Stimulated activated CD8-positive, alpha-beta memory T cell treated with anti-CD3 and anti-CD28 coated beads, Interleukin-12 subunit alpha, Interleukin-12 subunit beta, amount 100 ng/mL, for 24 hours (primary cell): ENCODE results near the gene ATG4D.

Experiments used
- DNase-seq: peaks from one replicate; pipeline ENCODE4 v3.0.0-alpha.2; 2020; ENCODE audit errors: extremely low read depth

The ATG4D gene

DNA sequence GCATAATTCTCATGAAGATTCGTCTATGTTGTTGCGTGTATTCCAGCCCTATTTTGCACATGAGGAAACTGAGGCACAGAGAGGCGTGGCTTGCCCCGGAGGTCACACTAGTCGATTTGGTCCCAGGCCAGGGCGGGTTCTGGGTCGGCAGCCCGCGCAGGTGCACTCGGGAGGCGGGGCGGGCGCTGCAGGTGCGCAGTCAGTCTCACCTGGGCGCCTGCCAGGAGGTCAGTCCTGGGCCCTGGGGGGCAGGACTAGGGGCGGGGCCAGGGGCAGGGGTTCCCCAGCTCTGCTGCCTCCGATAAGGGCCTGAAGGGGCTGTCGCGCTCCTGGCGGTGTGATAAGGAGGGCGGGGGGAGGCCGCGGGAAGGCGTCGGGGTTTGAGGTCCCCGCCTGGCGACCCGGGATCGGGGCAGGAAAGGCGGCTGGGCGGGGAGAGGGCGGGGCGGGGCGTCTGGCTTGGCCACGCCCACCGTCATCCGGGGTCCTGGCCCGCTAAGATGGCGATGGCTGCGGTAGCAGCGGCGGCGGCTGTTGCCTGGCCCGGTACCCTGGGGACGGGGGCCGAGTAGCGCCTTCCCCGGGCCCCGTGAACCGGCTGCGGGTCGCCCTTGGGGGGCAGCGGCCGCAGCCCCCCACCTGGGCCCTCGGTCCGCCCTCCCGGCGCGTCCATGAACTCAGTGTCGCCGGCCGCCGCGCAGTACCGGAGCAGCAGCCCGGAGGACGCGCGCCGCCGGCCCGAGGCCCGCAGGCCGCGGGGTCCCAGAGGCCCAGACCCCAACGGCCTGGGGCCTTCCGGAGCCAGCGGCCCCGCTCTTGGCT is at the start of gene ATG4D:
TSS of gene ATG4D (plus strand) at position 485 of the 822 bp plus-strand sequence. CDS start at position 672, 187 bp downstream.
- DNase-seq: peak; percentile 47

DNA sequence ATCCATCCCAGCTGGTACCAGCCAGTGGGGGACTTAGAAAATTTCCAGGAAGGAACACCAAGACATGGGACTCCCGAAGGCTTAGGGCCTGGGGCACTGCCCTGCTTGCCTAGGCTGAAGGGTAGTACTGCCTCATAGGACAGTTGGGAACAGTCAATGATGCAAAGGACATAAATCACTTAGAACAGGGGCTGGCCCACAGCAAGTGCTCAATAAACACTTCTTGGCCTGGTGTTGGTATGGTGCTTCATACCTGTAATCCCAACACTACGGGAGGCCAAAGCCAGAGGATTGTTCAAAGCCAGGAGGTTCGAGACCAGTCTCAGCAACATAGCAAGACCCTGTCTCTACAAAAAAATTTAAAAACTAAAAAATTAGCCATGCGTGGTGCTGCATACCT is 46.3 kb upstream of the ATG4D start:
- DNase-seq: no peak

DNA sequence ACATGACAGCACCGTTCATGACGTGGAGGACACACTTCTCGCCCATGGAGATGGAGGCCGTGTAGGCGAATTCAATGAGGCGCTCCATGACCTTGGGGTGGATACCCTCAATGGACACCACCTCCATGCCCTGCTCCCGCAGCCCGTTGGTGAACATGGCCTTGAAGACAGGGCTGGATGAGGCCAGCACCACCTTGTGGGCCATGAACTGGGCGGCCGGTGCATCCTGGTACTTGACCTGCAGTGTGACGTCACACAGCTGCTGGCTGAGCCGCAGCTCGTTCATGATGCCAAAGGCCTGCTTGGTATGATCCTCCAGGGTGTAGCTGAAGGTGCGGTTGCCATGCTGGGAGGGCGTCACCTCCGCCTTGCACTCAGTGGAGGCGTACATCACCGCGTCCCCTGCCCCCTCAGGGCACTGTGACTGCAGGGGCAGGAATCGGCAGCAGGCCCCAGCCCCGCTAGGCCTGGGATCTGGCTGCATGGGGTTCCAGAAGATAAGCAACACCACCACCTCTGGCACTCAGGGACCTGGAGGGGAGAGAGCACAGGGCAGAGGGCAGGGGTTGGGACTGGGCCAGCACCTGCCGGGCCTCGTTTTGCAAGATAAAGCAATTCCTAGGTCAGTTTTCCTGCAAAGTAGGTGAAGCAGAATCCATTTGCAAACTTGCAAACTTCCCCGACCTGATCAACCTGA is 44.0 kb upstream of the ATG4D start:
- DNase-seq: no peak

DNA sequence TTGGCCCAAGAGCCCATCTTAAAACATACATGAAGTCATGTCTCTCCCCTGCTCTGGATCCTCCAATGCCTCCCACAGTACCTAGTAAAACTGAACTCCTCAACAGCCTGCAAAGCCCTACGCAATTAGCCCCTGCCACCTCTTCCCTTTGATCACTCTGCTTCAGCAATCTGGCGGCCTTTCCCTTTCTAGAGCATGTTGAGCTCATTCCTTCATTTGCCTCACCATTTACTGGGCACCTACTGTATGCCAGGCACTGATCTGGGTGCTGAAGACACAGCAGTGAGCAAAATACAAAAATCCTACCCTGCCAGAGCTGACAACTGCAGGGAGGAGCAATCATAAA is 43.5 kb upstream of the ATG4D start:
- no peak for DNase-seq

DNA sequence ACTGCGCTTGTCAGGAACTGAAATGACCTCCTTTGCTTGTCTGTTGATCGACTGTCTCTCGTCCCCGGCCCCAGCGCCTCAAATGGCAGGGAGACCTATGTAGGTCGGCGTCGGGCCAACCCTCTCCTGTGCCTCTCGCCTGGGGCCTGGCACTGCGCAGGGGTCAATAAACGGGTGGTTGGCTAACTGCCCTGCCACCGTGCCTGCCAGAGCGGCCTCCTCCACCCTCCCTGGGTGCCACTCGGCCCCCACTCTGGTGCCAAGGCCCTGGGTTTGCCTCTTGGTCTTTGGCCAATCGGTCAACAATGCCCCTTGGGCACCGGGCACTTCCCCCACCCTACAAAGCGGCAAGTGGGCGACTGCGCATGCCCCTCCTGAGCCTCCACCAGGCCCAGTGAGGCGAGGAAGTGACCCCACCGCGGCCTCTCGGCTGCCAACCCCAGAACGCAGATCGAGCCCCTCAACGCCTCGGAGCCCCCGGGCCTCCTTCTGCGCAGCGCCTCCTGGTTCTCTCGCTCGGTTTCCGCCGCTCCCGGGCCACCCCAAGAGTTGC is 41.7 kb upstream of the ATG4D start:
- no peak for DNase-seq

DNA sequence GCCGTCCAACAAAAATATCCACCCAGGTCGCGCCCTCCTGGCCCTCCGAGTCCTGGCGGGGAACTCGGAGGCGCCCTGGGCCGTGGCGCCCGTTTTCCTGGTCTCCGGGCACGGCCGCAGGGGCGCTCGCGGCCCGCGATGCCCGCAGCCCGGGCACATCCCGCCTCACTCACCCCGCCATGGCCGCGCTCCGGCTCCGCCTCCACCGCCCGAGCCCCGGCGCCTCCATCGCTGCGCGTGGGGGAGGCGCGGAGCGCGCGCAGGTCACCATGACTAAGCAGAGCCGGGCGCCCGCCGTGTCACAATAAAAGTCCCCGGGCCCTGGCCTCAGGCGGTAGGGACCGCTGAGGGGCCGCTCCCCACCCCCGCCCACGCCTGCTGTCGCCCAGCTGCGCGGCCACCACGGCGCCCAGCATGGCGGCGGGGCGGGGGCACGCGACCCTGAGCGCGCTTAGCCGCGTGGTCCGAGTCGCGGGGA is 41.1 kb upstream of the ATG4D start:
- DNase-seq: peak; percentile 75

DNA sequence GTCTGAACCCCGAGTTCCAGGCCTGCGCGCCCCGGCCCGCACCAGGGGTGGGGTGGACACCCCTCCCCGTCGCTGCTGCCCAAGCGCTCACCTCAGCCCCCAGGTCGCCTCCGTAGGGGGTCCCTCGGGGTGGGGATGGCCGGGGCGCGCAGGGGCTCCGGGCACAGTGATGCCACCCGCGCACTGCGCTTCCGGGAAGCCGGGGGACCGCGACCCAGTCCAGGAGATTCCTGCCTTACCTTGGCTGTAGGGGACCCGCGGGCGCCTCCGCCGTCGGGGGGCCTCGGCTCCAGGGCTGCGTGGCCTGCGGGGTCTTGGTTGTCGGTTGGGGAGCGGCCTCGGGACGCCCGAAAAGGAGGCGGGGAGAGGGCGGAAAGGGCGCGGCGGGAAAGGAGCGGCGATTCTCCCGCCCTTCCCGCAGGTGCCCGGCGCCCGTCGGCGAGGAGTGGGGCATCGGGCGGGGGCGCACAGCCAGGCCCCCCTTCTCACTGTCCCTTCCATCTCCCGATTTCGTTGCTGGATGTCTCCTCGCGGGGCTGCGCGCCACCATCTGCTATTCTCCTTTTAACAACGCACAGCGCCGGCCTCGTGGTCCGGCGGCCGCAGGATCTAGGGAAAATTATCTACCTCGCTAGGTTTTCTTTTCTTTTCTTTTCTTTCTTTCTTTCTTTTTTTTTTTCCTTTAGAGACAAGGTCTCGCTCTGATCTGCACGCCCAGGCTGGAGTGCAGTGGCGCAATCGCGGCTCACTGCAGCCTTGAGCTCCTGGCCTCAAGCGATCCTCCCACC is 40.5 kb upstream of the ATG4D start, which contains the start of gene KEAP1:
TSS of gene KEAP1 (minus strand) at position 355 of the 788 bp plus-strand sequence. CDS start 3,323 bp downstream, outside the sequence.
- DNase-seq: no peak

DNA sequence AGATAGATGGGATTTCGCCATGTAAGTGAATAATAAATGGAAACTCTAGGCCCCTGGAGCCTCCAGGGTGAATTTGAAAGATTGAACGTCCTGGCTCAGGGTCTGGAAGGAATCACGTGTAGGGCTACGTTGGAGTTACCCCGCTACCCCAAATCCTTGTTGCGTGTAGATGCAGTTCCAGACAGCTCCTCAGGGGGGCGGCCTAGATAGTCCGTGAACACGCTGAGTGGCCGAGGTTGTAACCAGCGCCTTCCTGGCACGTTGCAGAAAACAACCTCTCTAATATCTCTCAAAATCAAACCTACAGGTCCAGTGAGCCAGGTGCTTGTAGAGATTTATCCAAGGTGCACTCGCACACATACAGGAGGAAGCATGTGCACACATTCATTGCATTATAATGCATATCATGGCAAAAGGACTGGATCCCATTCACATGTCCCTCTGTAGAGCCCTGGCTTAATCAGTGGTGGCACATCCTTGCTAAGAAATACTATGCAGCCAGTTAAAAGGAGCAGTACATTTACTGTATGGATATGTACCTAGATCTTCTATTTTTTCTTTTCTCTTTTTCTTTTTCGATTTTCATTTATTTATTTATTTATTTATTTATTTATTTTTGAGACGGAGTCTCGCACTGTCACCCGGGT is 38.0 kb upstream of the ATG4D start:
- no peak for DNase-seq

DNA sequence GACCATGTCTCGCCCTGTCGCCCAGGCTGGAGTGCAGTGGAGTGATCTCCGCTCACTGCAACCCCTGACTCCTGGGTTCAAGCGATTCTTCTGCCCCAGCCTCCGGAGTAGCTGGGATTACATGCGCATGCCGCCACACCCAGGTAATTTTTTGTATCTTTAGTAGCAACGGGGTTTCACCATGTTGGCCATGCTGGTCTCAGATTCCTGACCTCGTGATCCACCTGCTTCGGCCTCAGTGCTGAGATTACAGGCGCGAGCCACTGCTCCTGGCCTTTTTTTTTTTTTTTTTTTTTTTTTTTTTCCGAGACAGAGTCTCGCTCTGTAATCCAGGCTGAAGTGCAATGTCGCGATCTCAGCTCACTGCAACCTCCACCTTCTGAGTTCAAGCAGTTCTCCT is 35.7 kb upstream of the ATG4D start:
- no peak for DNase-seq

DNA sequence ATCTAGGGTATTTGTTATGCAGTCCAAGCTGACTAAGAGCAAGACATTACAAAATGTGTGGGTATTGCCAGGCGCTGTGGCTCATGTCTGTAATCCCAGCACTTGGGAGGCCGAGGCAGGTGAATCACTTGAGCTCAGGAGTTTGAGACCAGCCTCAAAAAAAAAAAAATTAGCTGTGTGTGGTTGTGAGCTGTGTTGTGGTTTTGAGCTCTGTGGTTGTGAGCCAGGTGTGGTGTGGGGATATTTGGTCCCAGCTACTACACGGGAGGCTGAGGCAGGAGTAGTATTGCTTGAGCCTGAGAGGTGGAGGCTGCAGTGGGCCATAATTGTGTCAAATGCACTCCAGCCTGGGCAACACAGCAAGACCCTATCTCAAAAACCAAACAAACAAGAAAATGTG is 35.0 kb upstream of the ATG4D start:
- no peak for DNase-seq

DNA sequence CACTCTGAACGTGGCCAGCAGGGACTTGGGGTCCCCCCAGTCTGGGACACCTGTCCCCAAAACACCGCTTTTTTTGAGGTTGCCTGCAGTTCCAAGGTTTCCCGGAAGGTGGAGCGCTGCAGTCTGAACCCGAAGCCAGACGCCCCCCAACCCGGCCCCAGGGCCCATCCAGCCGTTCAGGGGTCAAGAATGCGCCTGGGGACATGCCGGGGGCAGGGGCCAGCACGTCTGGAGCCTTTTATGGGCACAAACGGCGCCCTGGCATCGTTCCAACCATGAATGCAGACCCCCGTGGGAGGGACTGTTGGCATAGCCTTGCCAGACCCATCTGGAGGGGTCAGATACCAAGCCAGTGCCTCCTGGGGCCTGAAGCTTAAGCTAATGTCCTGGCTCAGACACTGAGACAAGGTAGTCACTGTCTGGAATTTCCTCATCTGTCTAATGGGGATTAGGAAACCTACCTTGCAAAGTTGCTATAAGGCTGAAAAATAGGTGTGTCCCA is 33.4 kb upstream of the ATG4D start:
- no peak for DNase-seq

DNA sequence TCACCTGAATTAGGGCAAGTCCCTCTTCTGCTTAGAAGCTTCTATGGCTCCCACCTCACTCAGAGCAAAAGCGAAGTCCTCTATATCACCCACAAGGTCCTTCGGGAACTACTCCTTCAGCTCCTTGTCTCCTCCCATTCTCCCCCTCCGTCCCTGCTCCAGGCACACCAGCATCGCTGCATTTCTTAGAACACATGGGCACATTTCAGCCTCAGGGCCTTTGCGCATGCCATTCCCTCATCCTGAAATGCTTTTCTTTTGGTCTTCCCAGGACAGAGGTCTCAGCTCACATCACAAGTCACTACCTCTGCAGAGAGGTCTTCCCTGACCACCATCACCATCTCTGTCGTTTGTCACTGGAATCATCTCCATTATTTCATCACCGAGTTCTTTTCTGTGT is 30.5 kb upstream of the ATG4D start:
- no peak for DNase-seq

DNA sequence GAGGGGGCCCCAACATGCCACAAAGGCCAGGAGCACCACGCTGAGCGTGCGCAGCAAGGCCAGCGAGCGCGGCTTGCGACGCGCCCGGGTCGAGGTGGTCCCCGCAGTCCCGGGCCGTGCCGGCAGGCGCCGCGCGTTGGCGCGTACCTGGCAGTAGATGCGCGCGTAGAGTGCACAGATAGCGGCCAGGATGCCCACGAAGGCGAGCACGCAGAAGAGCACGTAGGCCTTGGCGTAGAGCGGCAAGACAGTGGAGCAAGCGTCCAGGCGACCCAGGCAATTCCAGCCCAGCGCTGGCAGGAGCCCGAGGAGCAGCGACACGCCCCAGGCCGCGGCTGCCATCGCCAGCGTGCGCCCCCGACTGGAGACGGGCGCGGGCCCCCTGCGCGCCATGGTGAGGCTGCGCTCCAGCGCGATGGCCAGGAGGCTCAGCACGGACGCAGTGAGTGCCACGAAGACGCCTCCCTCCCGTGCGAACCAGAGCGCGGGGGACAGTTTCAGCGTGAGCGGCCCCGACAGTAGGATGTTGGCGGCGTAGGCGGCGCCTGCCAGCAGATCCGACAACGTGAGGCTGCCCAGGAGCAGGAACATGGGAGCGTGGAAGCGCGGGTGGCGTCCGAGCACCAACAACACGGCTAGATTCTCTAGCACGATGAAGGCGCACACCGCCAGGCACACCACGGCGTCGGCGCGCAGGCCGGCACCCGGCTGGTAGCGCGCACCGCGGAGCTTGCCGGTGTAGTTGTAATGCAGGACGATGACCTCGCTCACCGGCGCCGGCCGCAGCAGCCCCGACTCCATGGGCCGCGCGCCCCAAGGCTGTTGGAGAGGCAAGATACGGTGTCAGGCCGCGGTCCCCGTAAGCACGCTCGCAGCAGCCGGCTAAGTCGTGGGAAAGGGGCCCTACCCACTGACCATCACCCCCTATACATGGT is 29.2 kb upstream of the ATG4D start:
- DNase-seq: no peak

DNA sequence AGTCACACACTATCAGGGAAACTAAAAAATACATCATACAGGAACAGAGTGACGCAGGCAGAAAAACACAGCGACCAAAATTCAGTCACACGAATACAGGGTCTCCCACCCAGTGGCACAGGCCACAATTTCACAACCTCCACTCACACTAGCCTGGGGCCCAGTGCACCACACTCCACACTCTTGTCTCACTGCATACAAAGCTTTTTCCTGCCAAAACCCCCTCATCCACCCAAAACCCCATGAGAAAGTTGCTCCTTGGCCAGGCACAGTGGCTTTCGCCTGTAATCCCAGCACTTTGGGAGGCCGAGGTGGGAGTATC is 27.7 kb upstream of the ATG4D start:
- no peak for DNase-seq

DNA sequence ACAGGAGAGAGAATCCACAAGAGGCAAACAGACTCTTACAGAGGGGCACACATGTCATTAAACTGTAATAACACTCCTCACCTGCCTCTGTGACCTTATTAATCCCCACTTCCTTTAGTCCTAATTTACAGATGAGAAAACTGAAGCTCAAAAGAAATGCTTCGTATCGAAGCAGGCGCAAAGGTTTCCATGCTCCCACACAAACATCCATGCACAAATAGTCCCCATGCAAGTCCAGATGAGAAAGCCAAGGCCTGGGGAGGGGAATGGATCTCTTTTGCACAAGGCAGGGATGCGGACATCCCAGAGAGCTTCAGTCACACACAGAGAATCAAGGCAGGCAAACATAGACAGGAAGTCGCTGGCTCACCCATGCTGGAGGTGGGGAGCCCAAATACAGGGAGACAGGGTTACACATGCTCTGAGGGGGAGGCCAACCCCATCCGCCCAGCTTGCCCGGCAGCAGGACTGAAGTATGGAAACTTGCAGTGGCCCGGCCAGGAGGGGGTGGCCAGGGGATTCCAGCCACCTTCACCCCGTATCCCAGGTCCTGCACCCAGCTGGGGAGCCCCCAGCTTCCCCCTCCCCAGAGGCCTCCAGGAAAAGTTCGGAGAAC is 26.9 kb upstream of the ATG4D start:
- no peak for DNase-seq

DNA sequence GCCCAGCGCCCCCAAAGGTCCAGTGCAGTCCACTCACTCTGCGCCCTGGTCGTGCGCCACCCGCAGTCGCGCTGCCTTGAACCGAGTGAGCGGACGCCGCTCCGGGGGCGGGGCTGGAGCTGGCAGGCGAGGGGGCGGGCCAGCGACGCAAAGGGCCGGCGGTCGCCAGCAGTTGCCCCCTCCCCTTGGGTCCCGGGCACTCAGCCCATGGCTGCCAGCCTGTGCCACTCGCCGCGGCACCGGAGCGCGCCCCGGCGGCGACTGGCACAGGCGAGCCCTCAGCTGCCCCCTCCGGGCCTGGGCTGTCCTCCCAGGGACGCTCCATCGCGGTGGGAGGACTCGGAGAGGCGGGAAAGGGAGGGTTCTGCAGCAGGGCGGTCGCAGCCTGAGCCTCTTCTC is 26.3 kb upstream of the ATG4D start, which contains the start of gene S1PR5:
TSS of gene S1PR5 (minus strand) at position 87 of the 399 bp plus-strand sequence. CDS start 2,436 bp downstream, outside the sequence.
- no peak for DNase-seq

DNA sequence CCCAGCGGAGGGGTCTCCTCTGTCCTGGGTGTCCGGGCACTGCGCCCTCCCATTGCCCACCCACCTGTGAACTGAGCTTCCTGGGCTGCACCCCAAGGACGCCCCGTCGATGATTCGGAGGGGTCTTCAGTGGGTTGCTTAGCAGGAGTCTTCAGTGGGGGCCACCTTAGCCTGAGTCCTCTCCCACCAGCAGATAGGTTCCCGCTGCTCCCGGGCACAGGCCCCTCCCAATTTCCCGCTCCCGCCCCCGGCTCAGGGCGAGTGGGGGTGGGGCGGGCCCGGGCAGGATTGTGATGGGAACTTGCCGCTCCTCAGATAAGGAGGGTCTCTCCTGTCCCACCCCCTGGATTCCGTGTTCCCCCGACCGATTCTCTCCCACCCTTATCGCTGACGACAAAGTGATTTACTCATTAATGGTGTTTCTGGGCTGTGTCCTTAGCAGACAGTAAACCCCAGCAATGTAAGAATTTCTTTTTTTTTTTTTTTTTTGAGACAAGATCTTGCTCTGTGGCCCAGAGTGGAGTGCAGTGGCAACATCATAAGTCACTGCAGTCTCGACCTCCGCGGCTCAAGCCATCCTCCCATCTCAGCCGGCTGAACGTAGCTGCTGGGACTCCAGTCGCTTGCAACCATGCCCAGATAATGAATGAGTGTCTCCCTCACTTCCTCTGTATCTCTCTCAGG is 25.8 kb upstream of the ATG4D start:
- no peak for DNase-seq

DNA sequence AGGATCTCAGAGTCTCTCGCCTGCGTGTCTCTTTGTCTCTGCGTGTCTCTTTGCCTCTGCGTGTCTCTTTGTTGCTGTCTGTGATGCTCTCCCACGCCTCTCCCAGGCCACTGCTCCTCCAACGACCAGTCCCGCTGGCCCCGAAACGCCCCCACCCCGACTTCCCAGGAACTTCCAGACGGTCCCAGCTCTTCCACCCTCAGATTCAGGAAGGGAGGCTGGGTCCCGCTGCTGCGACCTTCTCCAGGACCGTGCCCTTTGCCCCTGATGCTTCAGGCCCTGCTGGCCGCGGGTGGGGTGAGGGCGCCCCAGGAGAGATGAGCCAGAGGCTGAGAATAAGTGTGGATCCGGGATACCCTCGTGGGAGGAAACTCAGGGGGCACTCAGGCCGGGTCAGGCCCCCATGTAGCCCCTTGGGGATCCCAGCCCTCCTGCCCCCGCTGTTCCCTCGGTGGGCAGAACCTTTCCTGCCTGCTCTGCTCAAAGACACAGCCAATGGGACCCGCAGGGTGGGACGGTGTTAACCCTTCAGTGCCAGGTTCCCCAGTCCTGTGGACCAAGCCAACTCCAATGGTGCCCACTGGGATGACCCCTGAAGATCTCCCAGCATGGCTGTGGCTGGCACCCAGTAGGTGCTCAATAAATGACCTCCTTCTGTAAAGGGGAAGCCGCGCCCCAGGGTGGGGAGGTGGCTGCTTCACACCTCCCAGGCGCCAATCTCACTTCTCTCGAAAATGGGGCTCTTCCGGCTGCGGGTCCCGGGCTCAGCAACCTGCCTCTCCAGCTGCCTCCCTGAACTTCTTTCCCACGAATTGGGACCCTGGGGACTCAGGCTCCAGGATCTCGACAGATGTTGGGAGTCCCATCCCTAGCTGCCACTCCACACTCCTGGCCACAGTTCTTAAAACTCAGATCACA is 25.0 kb upstream of the ATG4D start:
- DNase-seq: no peak
